GM21360 (cell line): Measurements from ENCODE around the gene FGA.

ENCODE experiments used
- ATAC-seq: cut with Tn5 transposase; IDR thresholded peaks from one replicate; pipeline ENCODE4 v1.9.1; 2021; ENCODE audit warnings: mild to moderate bottlenecking, moderate library complexity; ENCODE audit not compliant: unreplicated experiment

The FGA gene

GRCh38 chr4:154545689-154546088 is 44.9 kb downstream of the FGA start:
- ATAC-seq: no peak

- ATAC-seq: no peak
These were observed 48.2 kb downstream of the FGA start for GRCh38 chr4:154542271-154542879.
